Hepatocyte (in vitro differentiated cells): ENCODE measurements around the gene CNRIP1.

ENCODE experiments used
- CTCF ChIP-seq: fragments of 200-600 bp; sonication (generic); IDR thresholded peaks from 2 replicates; pipeline ENCODE4 v1.5.1; 2016; ENCODE audit warnings: antibody characterized with exemption, mild to moderate bottlenecking; ENCODE audit not compliant: poor library complexity
- EZH2 ChIP-seq: fragments of 200-600 bp; sonication (generic); IDR thresholded peaks from 2 replicates; pipeline ENCODE4 v1.6.1; 2016; ENCODE audit warnings: antibody characterized with exemption, mild to moderate bottlenecking, borderline replicate concordance

- TF ChIP-seq CTCF (no peak), EZH2 (no peak)
Observed at GRCh38 chr2:68333009-68333408, 13.3 kb upstream of the CNRIP1 start.
